SK-N-SH treated with all-trans-retinoic acid at 6 μM for 48 hours (cell line): ENCODE measurements around the gene KIRREL3.

ENCODE experiments used
- BACH2 ChIP-seq: fragments of 250-450 bp; sonication (Bioruptor Pico); IDR thresholded peaks from 2 replicates; pipeline ENCODE4 v1.9.0; 2021; ENCODE audit warnings: mild to moderate bottlenecking, borderline replicate concordance
- ZNF8 ChIP-seq: fragments of 450-650 bp; formaldehyde crosslinking; IDR thresholded peaks from 2 replicates; pipeline ENCODE4 v1.5.0; 2020; ENCODE audit warnings: mild to moderate bottlenecking, moderate library complexity

GRCh38 chr11:126405906-126406305, 594.7 kb downstream of the KIRREL3 start:
- TF ChIP-seq BACH2 (CRISPR knock-in tag) (no peak), ZNF8 (CRISPR knock-in tag) (no peak)
